Activated CD4-positive, alpha-beta T cell treated with anti-CD3 and anti-CD28 coated beads, Interleukin-2, amount 50 U/mL, for 1 hour (primary cell): ENCODE results near the gene RGPD5.
"Not testable (repeated sequence)": the region's sequence is repeated elsewhere in the genome, so short reads cannot be mapped to it uniquely, and the experiment has no call there.

ENCODE experiments used
- DNase-seq: peaks from one replicate; pipeline ENCODE4 v3.0.0-alpha.2; 2020

The RGPD5 gene

GRCh38 chr2:109894141-109894540 is 100.0 kb downstream of the RGPD5 start:
- DNase-seq = not testable (repeated sequence)

DNA sequence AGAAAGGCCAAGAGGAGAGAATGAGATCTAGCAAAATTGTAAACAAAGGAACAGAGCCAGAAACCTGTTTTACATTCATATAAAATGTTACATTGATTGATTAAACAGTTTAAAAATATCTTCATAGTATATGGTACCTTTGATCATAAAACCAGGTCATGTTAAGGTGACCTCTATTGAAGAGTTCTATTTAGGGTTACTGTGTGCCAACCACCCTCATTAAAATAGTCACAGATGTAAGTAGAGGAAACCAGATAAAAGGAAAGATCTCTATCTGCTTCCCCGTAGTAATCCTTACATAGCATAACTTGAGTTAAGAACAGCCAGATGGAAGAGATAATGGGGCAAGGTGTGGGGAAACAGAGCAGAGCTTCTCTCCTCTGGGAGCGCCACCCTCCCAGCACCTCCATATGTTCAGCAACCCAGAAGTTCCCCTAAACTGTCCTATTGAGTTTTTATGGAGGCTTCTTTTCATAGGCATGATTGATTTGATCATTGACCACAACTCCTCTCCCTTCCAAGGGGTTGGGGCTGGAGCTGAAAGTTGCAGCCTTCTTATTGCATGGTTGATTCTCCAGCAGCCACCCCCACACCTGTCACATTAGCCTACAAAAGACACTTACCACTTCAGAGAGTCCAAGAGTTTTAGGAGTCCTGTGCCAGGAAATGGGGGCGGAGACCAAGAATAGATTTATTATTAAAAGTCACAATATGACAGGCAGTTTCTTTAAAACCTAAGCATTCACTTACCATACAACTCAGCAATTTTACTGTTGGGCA is 101.2 kb downstream of the RGPD5 start:
- DNase-seq = not testable (repeated sequence)

DNA sequence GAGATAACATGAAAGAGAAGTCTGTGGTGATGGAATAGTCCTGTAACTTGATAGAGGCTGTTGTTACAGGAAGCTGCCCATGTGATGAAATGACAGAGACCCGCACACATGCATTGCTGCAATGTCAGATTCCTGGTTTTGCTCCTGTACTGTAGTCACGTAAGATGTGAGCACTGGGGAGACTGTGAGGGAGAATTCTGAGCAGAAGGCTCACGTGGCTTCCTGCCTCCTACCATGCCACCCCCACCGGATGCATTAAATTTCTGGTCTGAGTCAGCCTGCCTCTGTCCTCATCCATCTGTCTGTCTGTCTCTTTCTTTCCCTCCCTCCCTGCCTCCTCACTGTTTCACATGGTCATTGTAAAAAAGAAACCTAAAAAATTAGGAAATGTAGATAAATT is 102.1 kb downstream of the RGPD5 start:
- DNase-seq = not testable (repeated sequence)

GRCh38 chr2:109897769-109898461 is 103.8 kb downstream of the RGPD5 start:
- DNase-seq = not testable (repeated sequence)

- not testable (repeated sequence) for DNase-seq
Observed at GRCh38 chr2:109898462-109899336, 104.6 kb downstream of the RGPD5 start, which contains the start of gene LIMS3. TSS of gene LIMS3 (plus strand) at chr2:109898688. CDS start at chr2:109898729, 41 bp downstream.

GRCh38 chr2:109905796-109906195 is 111.7 kb downstream of the RGPD5 start:
- DNase-seq = not testable (repeated sequence)
